SU-DHL-6 (cell line): ENCODE measurements around the gene DHPS.

ENCODE experiments used
- CTCF ChIP-seq: fragments of 200-600 bp; sonication (generic); IDR thresholded peaks from one replicate; pipeline ENCODE4 v1.5.1; 2017; ENCODE audit warnings: antibody characterized with exemption, mild to moderate bottlenecking, low read length, moderate library complexity; ENCODE audit not compliant: insufficient read depth, poor library complexity, severe bottlenecking
- EZH2phosphoT487 ChIP-seq: fragments of 200-600 bp; sonication (generic), shearing (Covaris generic); conservative IDR thresholded peaks from 2 replicates; pipeline ENCODE4 v1.6.1; 2018; ENCODE audit warnings: mild to moderate bottlenecking, antibody characterized with exemption, low read length, moderate library complexity, mixed read lengths

- TF ChIP-seq CTCF = peak; percentile 82
- TF ChIP-seq EZH2phosphoT487 = no peak
Observed at GRCh38 chr19:12676384-12676792, 5.3 kb downstream of the DHPS start.
